IMR-90 (cell line): ENCODE results near the gene GPR161. TPM values are rescaled to one million over a fixed set of nuclear protein-coding genes. Genes with fewer than 3 reads are reported as not detected.

Experiments used
- ATAC-seq: fragments of 200-7000 bp; cut with Tn5 transposase; 2 replicates; pipeline ENCODE4 v1.9.1; 2020; ENCODE audit warnings: low read depth, mild to moderate bottlenecking, moderate library complexity
- Bru-seq: library from RNA; stranded (reverse); fragments of 400-500 nt; gene quantifications from one replicate; lab custom pipeline; 2021; lab: Mats Ljungman, UMichigan
- BruChase-seq, 2 experiments: library from RNA; stranded (reverse); fragments of 400-500 nt; gene quantifications; one replicate each; lab custom pipeline; 2021; lab: Mats Ljungman, UMichigan
- BruUV-seq: library from RNA; stranded (reverse); fragments of 400-500 nt; replicated peaks from 2 replicates; lab custom pipeline; 2021; lab: Mats Ljungman, UMichigan
- CTCF ChIA-PET: fragments of 300-600 bp; formaldehyde crosslinking; extraction: SDS; loops from one replicate; lab custom pipeline; 2021; ENCODE audit warnings: antibody characterized with exemption; lab: Yijun Ruan, JAX
- POLR2A ChIA-PET: fragments of 300-600 bp; sonication (Branson Sonifier 250); formaldehyde crosslinking; loops from one replicate; lab custom pipeline; 2022; ENCODE audit warnings: antibody characterized with exemption; ENCODE audit not compliant: unreplicated experiment; lab: Charles Lee
- DNase-seq: peaks from one replicate; pipeline ENCODE4 v3.0.0; 2013
- H2AFZ ChIP-seq: replicated peaks from 2 replicates; pipeline ENCODE3; 2013; ENCODE audit warnings: low read length, mild to moderate bottlenecking; ENCODE audit not compliant: poor library complexity
- H2AK5ac ChIP-seq: 2 replicates; pipeline ENCODE4 v1.6.1; 2013; ENCODE audit warnings: low read depth, low read length, inconsistent platforms
- H2AK9ac ChIP-seq: replicated peaks from 2 replicates; pipeline ENCODE3; 2013; ENCODE audit warnings: mild to moderate bottlenecking, low read depth, low read length, moderate library complexity; ENCODE audit not compliant: poor library complexity
- H2BK120ac ChIP-seq: 2 replicates; pipeline ENCODE4 v1.6.1; 2013; ENCODE audit warnings: low read depth, low read length, inconsistent platforms
- H2BK15ac ChIP-seq: 3 replicates; pipeline ENCODE4 v1.6.1; 2013; ENCODE audit warnings: low read depth, low read length, inconsistent platforms
- H2BK20ac ChIP-seq: 2 replicates; pipeline ENCODE4 v1.6.1; 2013; ENCODE audit warnings: low read depth, mild to moderate bottlenecking, inconsistent platforms, low read length, moderate library complexity
- H2BK5ac ChIP-seq: 2 replicates; pipeline ENCODE4 v1.6.1; 2013; ENCODE audit warnings: mild to moderate bottlenecking, low read depth, low read length, inconsistent platforms; ENCODE audit not compliant: poor library complexity, severe bottlenecking
- H3K14ac ChIP-seq: replicated peaks from 2 replicates; pipeline ENCODE4 v1.6.1; 2013; ENCODE audit warnings: low read depth, low read length, inconsistent platforms
- H3K18ac ChIP-seq: 2 replicates; pipeline ENCODE4 v1.6.1; 2013; ENCODE audit warnings: low read depth, low read length, control low read depth
- H3K23ac ChIP-seq: 2 replicates; pipeline ENCODE4 v1.6.1; 2013; ENCODE audit warnings: low read depth, low read length, inconsistent platforms
- H3K27ac ChIP-seq: 2 replicates; pipeline ENCODE4 v1.5.1; 2013; ENCODE audit warnings: mild to moderate bottlenecking, control low read depth, low read length; ENCODE audit not compliant: insufficient read depth
- H3K27me3 ChIP-seq: 2 replicates; pipeline ENCODE4 v1.6.1; 2013; ENCODE audit warnings: low read length; ENCODE audit not compliant: control insufficient read depth, insufficient read depth
- H3K36me3 ChIP-seq: 2 replicates; pipeline ENCODE4 v1.6.1; 2013; ENCODE audit warnings: low read length, mixed read lengths; ENCODE audit not compliant: control insufficient read depth, insufficient read depth
- H3K4ac ChIP-seq: 2 replicates; pipeline ENCODE4 v1.6.1; 2013; ENCODE audit warnings: low read depth, low read length, inconsistent platforms
- H3K4me1 ChIP-seq: 2 replicates; pipeline ENCODE4 v1.6.1; 2013; ENCODE audit warnings: low read length, mixed read lengths; ENCODE audit not compliant: control insufficient read depth, insufficient read depth
- H3K4me2 ChIP-seq: 2 replicates; pipeline ENCODE4 v1.6.1; 2013; ENCODE audit warnings: low read depth, mild to moderate bottlenecking, control low read depth, low read length, moderate library complexity
- H3K4me3 ChIP-seq: 2 replicates; pipeline ENCODE4 v1.5.1; 2013; ENCODE audit warnings: low read depth, mild to moderate bottlenecking, control low read depth, low read length, moderate library complexity; ENCODE audit not compliant: insufficient read depth
- H3K56ac ChIP-seq: 2 replicates; pipeline ENCODE4 v1.6.1; 2013; ENCODE audit warnings: low read length, inconsistent platforms; ENCODE audit not compliant: insufficient read depth; ENCODE audit errors: extremely low read depth
- H3K79me1 ChIP-seq, 2 experiments: 2 replicates each; pipeline ENCODE4 v1.6.1; 2013; ENCODE audit warnings: low read length in 2 of 2, inconsistent platforms in 1 of 2, low read depth in 1 of 2
- H3K9ac ChIP-seq: 2 replicates; pipeline ENCODE4 v1.6.1; 2013; ENCODE audit warnings: low read depth, low read length, control low read depth
- H3K9me1 ChIP-seq: 2 replicates; pipeline ENCODE4 v1.6.1; 2013; ENCODE audit warnings: low read length, inconsistent platforms; ENCODE audit not compliant: insufficient read depth
- H3K9me3 ChIP-seq: 2 replicates; pipeline ENCODE4 v1.6.1; 2013; ENCODE audit warnings: low read length; ENCODE audit not compliant: control insufficient read depth, insufficient read depth
- H4K20me1 ChIP-seq: 2 replicates; pipeline ENCODE4 v1.6.1; 2013; ENCODE audit warnings: low read length, inconsistent platforms; ENCODE audit not compliant: insufficient read depth
- H4K5ac ChIP-seq: 2 replicates; pipeline ENCODE4 v1.6.1; 2013; ENCODE audit warnings: mild to moderate bottlenecking, low read depth, low read length, control low read depth
- H4K8ac ChIP-seq, 2 experiments: 2 replicates each; pipeline ENCODE4 v1.6.1; 2013; ENCODE audit warnings: low read depth in 2 of 2, low read length in 2 of 2, control low read depth in 1 of 2, inconsistent platforms in 1 of 2
- H4K91ac ChIP-seq: 2 replicates; pipeline ENCODE4 v1.6.1; 2013; ENCODE audit warnings: low read depth, low read length, inconsistent platforms; ENCODE audit not compliant: insufficient read depth
- CEBPB ChIP-seq: IDR thresholded peaks from 2 replicates; pipeline ENCODE4 v1.6.1; 2012; ENCODE audit warnings: low read depth, low read length, improper control_type of control experiment
- MXI1 ChIP-seq: IDR thresholded peaks from 2 replicates; pipeline ENCODE4 v1.6.1; 2012; ENCODE audit warnings: low read depth, mild to moderate bottlenecking, low read length, moderate library complexity, borderline replicate concordance
- WGBS, 2 experiments: methylation state at CpG; one replicate each; pipeline versions ENCODE4 v1.1.5 to v1.1.7; 2013; ENCODE audit warnings: missing lambda C conversion rate in 2 of 2; ENCODE audit not compliant: insufficient read length in 1 of 2; ENCODE audit errors: extremely low coverage in 2 of 2; 5-methylcytosine and 5-hydroxymethylcytosine counted together
- dilution Hi-C: fragments of 300-500 bp; cut with HindIII; formaldehyde crosslinking; loops from one replicate; pipeline ENCODE4 v1.14.3; 2018; ENCODE audit warnings: low sequenced_read_pairs; ENCODE audit not compliant: unreplicated experiment
- in situ Hi-C: fragments of 300-500 bp; cut with MboI; formaldehyde crosslinking; loops from 3 replicates; pipeline ENCODE4 v1.14.3; 2019; ENCODE audit warnings: low sequenced_read_pairs, inconsistent platforms, mixed read lengths
- intact Hi-C: fragments of 100-400 bp; cut with micrococcal nuclease; formaldehyde crosslinking; loops from 2 replicates; pipeline ENCODE4 v1.10.0; 2022
- long read RNA-seq: library from polyadenylated mRNA; unstranded; transcript quantifications from one replicate; pipeline ENCODE4 v2.0.0, GENCODE V29; 2021; ENCODE audit not compliant: unreplicated experiment
- polyA plus RNA-seq, 3 experiments: library from polyadenylated mRNA; depleted of rRNA; stranded (reverse); fragments of >200 nt; gene quantifications; 2 replicates each; pipeline ENCODE4 v1.2.3, GENCODE V29; 2012; ENCODE audit warnings: low replicate concordance in 1 of 3
- total RNA-seq: library from RNA; depleted of rRNA; stranded (reverse); fragments of >200 nt; gene quantifications from 2 replicates; pipeline ENCODE4 v1.2.3, GENCODE V29; 2012; rRNA removed
- TF ChIP-seq, protein P1 (sequence below): fragments of 150-350 bp; IDR thresholded peaks from 2 replicates; pipeline ENCODE4 v1.6.1; 2016; ENCODE audit warnings: low read depth, mild to moderate bottlenecking, low read length, moderate library complexity, borderline replicate concordance

Gene GPR161, protein sequence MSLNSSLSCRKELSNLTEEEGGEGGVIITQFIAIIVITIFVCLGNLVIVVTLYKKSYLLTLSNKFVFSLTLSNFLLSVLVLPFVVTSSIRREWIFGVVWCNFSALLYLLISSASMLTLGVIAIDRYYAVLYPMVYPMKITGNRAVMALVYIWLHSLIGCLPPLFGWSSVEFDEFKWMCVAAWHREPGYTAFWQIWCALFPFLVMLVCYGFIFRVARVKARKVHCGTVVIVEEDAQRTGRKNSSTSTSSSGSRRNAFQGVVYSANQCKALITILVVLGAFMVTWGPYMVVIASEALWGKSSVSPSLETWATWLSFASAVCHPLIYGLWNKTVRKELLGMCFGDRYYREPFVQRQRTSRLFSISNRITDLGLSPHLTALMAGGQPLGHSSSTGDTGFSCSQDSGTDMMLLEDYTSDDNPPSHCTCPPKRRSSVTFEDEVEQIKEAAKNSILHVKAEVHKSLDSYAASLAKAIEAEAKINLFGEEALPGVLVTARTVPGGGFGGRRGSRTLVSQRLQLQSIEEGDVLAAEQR
- 11.1 and 13.3 TPM in 2 replicates for total RNA-seq
- polyA plus RNA-seq (2012; rRNA removed): 12.4 and 12.5 TPM in 2 replicates
- 8.8 and 12.9 TPM in 2 replicates for polyA plus RNA-seq (2012; cell fraction: cytosol; rRNA removed)
- 8.4 and 15.0 TPM in 2 replicates for polyA plus RNA-seq (2012; cell fraction: nucleus; rRNA removed; ENCODE audit: low replicate concordance)
- Bru-seq, nascent RNA: percentile 62 among the genes with signal in this experiment
- BruChase-seq, experiment 1, labeled RNA remaining after a 6-hour chase: percentile 70 among the genes with signal in this experiment
- percentile 72 among the genes with signal in this experiment for BruChase-seq, experiment 2, labeled RNA remaining after a 2-hour chase
- long read RNA-seq, partial matches to known transcripts: 10 of 49 reads
- long read RNA-seq, other reads (novel, unspliced or antisense): 38 of 49 reads

DNA sequence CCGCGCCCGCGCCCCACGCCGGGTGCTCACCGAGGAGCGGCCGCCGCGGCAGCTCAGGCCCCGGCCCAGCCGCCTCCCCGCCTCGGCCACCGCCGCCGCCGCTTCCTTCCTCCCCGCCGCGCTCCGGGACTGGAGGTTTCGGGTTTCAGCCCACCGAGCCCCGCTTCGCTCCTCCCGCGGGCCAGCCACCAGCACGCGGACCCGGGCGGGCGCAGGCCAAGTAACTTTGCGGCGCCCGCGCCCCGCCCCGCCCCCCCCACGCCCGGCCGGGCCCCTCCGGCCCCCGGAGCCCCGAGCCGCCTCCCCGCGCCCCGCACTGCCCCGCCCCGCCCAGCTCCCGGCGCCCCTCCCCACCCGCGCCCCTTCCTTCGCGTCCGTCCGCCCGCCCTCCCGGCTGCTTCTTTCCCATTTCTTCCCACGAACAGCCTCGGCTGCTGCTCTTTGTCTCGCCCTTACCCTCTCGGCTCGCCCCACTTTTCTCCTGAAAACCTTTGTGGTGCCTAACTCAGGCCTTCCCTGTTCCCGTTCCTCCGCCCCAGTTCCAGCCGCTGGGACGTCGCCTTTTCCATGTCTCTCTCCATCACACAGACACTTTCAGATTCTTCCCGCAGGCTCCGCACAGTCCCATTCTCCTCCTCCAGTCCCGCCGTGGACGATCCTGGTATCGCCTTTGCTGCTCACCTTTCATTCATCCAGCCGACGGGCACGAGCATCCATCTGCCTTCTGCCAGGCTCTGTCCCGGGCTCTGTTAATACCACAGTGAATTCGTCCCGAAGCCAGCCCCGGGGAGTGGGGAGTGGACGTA, at the start of gene GPR161:
GPR161 (minus strand) TSS at position 222 of the 806 bp plus-strand sequence. CDS start 32,080 bp downstream, outside the sequence.
- Histone ChIP-seq H3K79me1 (peaks cover 15 to 22% of the 10 kb centered on the region in 2 experiments; a peak in 3 of 4 replicates), H3K9me1 (no peaks in the 10 kb centered on the region), H3K4ac (peak within 1 kb of the TSS; percentile 61), H2AK9ac (peak within 1 kb of the TSS; percentile 18), H2BK5ac (peak within 1 kb of the TSS; percentile 56), H2BK20ac (no peak within 1 kb of the TSS), H2BK15ac (peak within 1 kb of the TSS; percentile 34; the same call in 2 of the 3 replicates), H3K4me1 (peaks cover 3% of the 10 kb centered on the region; the same call in 1 of the 2 replicates), H3K56ac (peak within 1 kb of the TSS; percentile 51), H2AK5ac (peak within 1 kb of the TSS; percentile 8; the same call in 1 of the 2 replicates), H3K23ac (peak within 1 kb of the TSS; percentile 84), H3K9me3 (no peaks in the 10 kb centered on the region), H2AFZ (peak within 1 kb of the TSS; percentile 97), H4K5ac (peak within 1 kb of the TSS; percentile 26; the same call in 1 of the 2 replicates), H3K4me3 (peak within 1 kb of the TSS; percentile 70), H4K91ac (peak within 1 kb of the TSS; percentile 70), H3K9ac (peak within 1 kb of the TSS; percentile 81), H3K18ac (peak within 1 kb of the TSS; percentile 14), H3K4me2 (peak within 1 kb of the TSS; percentile 83), H3K14ac (peak within 1 kb of the TSS; percentile 85), H2BK120ac (peak within 1 kb of the TSS; percentile 76; the same call in 1 of the 2 replicates), H3K36me3 (no peaks in the 10 kb centered on the region), H4K8ac (peak within 1 kb of the TSS; percentile 59 to 62; a peak in 3 of 4 replicates), H3K27me3 (0 out of 2 replicates have a peak, but pooled peaks cover 2% of the 10 kb centered on the region), H3K27ac (peak within 1 kb of the TSS; percentile 76), H4K20me1 (no peaks in the 10 kb centered on the region)
- in situ Hi-C loops: loop anchor here (25.0 kb wide), 1 partner anchor 975 kb away; the partner anchor contains the start of gene ATP1B1
- dilution Hi-C loops: no loop called here
- WGBS, 2 experiments: 0% methylated on average over 21 of the region's 86 CpGs; no CpG with 5 or more reads in 1 of the 2 experiments
- ATAC-seq (peak; percentile 72), DNase-seq (peak; percentile 36)
- BruUV-seq: no TSS peak
- TF ChIP-seq MXI1 (no peak; the same call in 1 of the 2 replicates), CEBPB (no peak)
- TF ChIP-seq, protein P1, sequence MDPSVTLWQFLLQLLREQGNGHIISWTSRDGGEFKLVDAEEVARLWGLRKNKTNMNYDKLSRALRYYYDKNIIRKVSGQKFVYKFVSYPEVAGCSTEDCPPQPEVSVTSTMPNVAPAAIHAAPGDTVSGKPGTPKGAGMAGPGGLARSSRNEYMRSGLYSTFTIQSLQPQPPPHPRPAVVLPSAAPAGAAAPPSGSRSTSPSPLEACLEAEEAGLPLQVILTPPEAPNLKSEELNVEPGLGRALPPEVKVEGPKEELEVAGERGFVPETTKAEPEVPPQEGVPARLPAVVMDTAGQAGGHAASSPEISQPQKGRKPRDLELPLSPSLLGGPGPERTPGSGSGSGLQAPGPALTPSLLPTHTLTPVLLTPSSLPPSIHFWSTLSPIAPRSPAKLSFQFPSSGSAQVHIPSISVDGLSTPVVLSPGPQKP: no peak
- ChIA-PET POLR2A (no interaction called here), CTCF (interaction anchor here (1.0 kb wide), 1 partner anchor 15 kb away, joined by 3 read pairs; no protein-coding TSS in a partner anchor)
- intact Hi-C loops: loop anchor here (2.0 to 5.0 kb wide), 2 partner anchors 42 to 55 kb away; partner anchors contain the start of gene TIPRL
